Measurements from ENCODE around the gene NMRAL1.
A peak's percentile ranks its signal among the peaks of the same experiment; 100 is the strongest.

NMRAL1 gene

DNA sequence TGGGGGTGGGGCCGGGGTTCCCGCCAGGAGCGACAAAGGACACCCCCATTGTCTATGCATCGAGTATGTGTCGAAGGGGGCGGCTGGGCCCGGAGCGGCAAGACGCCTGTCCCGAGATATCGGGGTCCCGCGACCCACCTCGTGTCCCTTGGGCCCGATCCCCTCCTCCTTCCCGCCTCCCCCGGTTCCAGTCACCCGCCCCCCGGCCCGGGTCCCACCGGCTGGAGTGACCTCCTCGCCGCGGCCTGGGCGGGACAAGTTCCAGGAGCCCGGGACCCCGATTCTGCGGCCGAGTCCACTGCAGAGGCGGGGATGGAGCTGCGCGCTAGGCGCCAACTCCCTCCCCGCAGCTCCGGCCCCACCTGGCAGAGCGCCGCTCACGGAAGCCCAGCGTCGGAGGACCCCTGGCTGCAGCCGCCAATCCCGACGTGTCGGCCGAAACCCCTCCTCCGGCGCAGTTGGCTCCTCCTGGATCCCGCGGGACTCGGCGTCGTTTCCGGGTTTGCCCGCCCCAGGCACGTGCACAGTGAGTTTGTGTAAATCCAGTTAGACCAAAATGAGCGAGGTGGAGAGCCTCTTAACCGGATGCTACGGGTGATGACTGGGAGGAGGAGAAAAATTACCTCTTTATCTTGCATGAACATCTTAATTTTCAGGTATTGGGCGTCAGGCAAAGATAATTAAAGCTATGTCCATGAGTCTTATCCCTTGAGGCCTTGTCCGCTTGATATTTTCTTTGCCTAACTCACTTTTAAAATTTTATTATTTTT is at the start of gene NMRAL1:
TSS of gene NMRAL1 (minus strand) at position 434 of the 770 bp plus-strand sequence. CDS start 493 bp downstream, outside the sequence.
- no peak for DNase-seq

DNA sequence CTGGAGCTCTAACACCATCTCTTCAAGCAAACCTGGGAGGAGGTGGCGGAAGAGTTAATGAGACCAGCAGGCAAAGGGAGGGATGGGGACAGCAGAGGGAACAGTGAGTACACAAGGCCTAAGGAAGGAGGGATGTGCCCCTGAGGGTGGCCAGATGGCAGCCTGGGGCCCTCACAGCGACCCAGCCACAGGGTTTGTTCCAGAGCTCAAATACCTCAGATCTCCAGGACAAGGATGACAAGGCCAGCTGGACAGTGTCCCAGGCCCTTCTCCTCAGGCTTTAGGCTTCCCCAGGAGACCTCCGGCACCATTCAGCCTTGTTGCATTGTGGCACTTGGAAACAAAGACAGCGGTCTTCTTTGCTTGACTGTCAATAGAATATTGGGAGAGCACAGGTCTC is 49.3 kb upstream of the NMRAL1 start:
- DNase-seq: no peak

DNA sequence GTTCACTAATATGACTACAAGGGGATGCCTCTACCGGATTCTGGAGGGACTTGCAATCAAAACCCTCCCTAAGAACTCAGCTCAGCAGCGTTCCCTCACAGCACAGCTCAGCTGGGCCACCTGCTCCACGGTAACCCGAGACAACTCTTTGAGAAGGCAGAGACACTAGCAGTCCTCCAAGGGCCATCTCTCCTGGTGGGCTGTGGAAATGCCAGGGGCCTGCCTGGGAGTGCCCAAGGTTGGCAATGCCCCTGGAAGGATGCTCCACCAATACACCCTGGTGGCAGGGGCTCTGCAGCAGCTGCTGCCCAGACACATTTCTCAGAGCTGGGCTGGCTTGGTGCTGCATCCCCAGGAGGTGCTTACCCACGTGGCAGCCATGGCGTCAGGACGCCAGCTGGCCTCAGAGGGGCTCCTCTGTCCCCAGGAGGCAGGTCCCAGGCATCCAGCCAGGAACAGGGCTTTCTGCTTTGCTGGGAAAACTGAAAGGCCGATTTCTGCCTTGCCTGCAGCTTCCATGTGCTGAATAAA is 47.7 kb upstream of the NMRAL1 start:
- DNase-seq: no peak

DNA sequence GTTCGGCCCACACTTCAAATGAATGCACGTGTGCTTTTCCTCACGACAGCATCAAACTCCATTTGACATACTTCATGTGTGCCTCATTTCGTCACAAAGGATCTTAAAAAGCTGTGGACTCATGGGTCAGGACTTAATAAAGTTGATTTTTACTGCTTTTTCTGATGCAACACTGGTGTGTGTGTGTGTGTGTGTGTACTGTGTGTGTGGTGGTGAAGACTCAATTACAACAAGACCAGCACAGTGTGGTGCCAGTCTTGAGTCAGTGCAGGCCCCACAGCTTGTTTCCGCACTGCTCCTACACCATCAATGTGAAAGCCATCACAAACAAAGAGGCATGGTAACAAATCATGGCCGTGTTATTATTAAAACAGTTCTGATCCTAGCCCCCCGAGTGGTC is 46.5 kb upstream of the NMRAL1 start:
- DNase-seq: no peak

DNA sequence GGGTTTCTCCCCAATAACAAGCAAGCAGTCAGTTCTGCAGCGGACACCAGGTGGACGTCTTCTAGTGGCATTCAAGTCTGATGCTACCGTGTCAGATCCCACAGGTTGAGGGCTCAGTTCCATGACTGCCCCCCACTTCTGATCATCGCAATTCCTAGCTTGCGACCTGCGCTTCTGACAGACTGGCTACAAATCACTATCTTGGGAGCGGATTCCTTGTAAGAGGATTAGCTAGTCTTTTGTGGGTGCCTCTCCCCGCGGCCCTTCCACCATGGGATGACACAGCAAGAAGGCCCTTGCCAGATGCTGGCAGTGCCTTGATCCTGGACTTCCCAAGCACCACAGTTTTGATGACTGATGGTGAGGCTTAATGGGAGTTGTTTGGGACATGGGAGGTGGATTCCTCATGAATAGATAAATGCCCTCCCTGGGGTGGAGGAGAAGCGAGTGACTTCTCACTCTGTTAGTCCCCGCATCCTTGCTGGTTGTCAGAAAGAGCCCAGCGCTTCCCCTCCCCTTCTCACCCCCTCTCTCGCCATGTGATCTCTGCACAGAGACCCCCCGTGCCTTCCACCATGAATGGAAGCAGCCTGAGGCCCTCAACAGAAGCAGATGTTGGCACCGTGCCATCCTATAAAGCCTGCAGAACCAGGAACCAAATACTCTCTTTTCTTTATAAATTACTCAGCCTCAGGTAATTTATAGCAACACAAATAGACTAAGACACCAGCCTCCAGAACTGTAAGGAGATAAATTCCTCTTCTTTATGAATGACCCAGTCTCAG is 45.0 kb upstream of the NMRAL1 start:
- no peak for DNase-seq

DNA sequence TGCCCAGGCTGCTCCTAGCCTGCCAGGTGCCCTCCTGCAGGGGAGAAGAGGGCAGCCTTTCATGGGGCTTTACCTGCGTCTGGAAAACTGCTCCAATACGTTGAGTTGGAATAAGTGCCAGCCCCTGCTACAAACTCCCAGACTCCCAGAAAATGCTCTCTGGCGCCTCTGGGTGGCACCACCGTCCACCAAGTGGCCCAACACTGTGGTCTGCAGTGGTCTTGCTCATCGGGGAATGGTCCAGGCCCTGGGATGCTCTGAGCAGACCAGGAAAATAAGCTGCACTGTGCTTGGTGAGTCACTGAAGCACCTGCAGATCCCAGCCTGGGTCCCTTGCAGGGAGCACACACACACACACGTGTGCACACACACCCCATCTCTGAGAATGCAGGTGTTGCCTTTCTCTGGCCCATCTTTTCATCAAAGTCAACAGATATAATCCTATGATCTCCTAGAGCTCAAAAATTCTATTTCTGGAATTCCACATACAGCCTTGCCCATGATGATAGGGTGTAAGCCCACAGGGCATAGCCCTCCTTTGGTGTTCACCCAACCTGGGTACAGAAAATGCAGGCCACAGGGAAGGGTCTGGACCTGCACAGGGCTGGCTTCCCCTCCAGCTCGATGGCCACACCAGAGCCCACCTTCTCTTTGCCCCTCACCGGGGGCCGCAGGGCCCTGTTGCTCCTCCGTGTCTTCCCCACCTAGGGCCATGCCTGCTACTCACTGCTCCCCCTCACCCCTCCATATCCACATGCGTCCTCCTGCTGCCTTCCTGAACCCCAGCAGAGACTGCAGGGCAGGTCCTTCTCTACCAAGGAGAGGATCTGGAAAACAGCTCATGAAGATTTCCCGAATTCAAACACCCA is 43.6 kb upstream of the NMRAL1 start:
- DNase-seq: no peak

DNA sequence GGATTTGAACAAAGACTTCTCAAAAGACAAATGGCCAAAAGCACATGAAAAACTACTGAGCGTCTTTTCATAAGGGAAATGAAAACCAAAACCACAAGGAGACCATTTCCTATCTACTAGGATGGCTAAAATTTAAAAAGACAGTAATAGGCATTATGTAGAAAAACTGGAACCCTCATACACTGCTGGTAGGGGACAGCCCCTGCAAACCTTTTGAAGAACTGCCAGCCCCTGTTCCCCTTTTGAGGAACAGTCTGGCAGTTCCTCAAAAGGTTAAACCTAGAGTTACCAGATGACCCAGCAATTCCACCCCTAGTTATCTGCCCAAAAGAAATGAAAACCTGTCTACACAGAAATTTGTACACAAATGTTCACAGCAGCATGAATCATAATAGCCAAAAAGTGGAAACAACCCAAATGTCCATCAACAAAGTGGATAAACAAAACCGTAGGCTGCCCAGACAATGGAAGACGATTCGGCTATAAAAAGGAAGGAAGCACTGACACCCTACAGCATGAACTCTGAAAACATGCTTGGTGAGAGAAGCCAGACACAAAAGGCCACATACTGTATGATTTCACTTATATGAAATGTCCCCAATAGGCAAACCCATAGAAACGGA is 41.3 kb upstream of the NMRAL1 start:
- no peak for DNase-seq

DNA sequence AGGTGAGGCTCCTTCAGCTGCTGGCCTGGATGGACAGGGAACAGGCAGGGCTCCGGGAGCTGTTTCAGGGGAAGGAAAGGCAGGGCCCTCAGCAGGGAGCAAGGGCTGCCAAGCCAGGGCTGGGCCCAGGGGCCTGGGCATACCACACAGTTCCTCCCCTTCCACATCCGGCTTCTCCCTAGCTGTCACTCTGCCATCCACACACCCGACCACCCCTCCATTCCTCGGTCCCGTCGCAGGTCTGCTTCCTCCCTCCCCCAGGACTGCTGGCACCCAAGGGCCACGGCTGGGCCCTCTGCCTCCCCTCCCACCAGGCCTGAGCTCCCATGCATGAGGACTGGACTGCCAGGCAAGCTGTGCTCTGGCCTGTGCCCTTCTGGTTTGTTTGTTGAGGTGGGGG is 40.2 kb upstream of the NMRAL1 start:
- no peak for DNase-seq

DNA sequence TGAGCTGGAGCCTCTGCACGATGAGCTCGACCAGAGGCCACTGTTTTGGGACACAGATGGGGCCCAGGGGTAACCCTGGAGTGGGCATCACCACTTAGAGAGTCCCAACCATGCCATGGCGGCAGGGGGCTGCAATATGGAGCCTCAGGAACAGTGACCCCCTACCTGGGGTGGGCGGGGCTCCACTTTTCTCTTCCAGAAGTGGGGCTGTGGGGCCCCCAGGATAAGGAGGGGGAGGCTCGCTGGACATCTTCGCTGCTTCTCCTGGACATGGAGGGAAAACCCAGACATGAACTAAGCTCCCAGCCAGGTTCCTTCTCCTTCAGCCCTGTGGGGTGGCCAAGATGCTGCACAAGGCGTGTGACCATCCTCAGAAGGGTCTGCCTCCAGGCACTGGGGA is 39.5 kb upstream of the NMRAL1 start:
- no peak for DNase-seq

DNA sequence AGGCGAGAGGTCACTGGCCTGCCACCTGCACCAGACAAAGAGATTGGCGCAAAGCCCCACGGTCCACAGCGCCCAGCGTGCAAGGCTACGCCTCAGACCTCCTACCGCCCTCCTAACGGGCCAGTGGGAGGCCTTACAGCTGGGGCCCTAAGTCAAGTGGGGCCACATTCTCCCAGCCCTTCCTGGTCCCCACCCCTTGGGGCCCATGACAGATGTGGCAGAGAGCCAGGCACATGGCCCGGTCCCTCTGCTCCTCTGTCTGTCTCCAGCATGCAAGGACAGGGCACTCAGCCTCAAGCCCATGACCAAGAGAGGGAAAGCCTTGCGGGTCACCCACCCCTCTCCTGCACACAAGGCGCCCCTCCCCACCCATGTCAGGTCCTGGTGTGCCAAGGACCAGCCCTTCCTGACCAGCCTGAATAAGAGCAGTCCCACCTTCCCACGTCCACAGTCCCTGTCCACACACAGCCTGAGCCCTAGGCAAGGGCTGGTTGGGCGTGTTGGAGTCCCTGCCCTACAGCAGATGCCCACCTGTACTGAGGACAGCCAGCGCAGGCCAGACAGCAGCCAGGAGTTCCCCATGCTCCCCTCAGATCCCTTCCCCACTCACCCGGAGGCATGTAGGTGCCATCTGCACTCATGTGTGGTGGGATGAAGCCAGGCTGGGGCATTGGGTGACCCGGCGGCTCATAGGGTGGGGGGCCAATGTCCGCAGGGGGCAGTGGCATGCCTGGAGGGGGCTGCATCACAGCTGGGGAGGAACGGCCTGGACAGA is 38.8 kb upstream of the NMRAL1 start:
- DNase-seq: no peak

DNA sequence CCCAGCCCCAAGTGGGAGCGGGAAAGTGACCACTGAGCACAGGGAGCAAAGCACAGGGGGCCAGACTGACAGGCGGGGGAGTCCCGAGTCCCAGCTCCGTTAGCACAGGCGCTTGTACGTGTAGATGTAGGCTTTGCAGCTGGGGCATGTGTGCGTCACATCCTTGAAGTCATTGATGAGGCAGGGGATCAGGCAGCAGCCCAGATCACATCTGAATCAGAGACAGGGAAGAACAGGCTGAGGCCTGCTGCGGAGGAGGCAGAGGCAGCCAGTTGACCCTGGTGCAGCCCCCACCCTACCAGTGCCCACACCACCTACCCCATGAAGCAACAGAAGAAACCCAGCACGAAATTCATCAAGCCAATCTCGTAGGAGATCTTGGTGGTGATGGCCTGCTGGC is 38.0 kb upstream of the NMRAL1 start:
- DNase-seq: no peak

DNA sequence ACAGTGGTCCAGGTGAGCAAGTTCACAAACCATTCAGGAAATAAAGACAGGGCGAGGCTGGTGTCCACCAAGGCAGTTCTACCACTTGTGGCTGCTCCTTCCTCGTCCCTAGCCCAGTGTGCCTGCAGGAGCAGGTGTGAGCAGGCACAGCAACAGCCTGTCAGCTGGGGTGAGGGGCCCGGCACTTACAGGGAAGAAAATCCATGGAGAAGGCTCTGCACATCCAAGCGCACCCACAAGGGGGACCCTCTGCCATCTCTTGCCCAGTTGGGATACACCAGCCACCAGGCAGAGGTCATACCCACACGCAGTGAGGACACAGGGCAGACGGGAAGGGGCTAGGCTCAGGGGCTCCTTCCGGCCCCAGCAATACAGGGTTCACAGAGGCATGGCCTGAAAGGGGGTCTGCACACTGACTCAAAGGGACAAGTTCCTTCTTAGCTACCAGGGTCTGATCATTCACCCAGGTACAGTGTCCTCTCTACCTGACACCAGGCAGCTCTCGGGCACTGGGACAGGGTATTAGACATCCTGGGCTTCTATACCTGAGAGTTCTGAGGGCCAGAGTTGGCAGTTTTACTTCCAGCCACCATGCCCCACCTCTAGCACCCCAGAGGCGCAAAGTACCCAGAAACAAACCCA is 37.1 kb upstream of the NMRAL1 start:
- DNase-seq: peak; percentile 32

DNA sequence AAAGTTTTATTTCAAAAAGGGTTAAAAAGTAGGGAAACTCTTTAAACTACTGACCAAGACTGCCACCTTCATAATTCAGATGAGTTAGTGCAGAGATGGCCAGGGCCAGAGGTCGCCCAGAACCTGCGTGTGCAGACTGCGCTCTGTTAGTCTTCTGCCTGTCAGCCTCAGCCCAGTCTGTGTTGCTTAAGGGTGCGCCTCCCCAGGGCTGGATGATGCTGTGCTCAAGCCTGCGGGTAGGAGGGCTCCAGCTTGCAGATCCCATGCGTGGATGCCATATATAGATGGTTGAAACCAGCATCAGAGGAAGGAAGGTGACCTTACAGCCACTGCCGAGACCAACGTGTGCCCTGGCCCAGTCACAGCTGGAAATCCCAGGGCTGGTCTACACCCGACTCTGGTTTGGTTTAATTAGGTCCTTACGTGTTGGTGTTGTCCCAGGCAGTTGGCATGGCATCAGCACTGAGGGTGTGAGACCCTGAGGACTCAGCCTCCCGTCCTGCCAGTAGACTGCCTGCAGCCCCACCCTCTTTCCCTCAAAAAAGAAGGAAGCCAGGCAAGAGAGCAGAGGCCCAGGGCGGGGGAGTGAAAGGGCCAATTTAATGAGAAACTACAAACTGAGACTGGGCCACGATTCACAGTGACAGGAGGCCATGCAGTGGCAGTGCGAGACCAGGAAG is 36.5 kb upstream of the NMRAL1 start:
- DNase-seq: no peak

DNA sequence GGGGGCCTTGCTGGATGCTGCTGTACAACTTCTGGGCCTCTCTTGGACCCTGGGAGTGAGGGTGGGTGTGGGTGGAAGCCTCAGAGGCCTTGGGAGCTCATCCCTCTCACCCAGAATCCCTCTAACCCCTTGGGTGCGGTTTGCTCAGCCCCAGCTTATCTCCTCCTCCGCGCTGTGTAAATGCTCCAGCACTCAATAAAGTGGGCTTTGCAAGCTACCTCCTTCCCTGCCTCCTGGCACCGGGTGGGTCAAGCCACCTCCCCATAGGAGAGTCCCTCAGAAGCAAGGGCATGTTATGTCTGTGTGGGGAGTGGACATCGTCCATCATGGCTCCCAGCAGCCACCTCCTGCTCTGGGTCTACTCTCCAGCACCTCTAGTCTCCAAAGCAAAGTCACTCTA is 35.7 kb upstream of the NMRAL1 start:
- DNase-seq: no peak

DNA sequence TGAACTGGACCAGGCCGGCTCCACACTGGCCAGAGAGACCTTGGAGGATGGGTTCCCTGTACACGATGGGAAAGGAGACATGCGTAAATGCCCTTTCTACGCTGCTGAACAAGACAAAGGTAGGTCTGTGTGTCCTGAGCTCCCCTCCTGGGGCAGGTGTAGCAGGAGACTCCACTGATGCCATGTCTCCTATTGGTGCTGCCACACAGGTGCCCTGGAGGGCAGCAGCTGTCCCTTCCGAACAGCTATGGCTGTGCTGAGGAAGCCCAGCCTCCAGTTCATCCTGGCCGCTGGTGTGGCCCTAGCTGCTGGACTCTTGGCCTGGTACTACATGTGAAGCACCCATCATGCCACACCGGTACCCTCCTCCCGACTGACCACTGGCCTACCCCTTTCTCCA is 35.0 kb upstream of the NMRAL1 start:
- DNase-seq: no peak

DNA sequence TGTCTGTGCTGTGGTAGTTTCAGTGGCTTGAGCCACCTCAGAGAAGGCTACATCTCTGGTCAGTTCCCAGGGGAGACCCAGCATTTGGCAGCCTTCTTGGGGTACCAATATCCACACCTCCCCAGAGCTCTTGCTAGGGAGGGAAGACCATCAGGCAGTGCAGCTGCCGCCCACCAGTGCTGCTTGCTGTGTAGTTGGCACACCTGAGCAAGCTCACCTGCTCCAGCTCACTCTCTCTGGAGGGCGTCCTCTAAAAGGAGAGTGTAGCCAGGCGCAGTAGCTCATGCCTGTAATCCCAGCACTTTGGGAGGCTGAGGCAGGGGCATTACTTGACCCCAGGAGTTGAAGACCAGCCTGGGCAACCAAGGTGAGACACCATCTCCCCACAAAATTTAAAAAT is 34.4 kb upstream of the NMRAL1 start:
- DNase-seq: no peak

DNA sequence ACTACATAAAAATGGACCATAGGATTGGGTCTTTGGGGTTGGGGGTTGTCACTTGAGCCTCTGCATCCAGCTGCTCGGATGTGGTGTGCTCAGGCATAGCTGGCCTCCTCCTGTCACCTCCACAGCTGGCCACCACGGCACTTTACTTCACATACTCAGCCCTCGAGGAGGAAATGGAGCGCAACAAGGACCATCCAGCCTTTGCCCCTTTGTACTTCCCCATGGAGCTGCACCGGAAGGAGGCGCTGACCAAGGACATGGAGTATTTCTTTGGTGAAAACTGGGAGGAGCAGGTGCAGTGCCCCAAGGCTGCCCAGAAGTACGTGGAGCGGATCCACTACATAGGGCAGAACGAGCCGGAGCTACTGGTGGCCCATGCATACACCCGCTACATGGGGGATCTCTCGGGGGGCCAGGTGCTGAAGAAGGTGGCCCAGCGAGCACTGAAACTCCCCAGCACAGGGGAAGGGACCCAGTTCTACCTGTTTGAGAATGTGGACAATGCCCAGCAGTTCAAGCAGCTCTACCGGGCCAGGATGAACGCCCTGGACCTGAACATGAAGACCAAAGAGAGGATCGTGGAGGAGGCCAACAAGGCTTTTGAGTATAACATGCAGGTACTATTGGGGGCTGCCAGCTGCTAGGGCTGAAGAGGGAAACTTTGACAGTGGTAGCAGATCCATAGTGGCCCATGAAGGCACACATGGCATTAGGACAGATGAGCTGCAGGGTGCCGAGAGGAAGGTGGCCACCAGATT is 33.3 kb upstream of the NMRAL1 start:
- no peak for DNase-seq

DNA sequence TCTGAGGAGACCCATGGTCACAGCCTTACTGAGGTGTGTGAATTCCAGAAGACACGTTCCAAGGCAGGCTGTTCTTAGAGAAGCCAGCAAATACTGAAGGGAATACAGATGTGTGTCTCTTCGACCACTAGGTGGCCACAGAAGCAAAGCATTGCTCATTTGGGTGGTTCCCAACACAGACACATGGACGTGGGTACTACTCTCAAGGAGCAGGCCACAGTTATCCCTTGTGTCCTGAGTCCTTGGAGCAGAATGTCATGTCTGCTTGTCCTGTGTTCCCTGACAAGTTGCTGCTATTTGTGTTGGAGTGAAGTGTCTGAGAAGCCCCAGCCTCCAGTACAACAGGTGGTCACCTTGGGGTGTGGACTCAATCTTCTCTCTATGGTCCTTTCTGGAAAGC is 32.0 kb upstream of the NMRAL1 start:
- peak; percentile 20 for DNase-seq

DNA sequence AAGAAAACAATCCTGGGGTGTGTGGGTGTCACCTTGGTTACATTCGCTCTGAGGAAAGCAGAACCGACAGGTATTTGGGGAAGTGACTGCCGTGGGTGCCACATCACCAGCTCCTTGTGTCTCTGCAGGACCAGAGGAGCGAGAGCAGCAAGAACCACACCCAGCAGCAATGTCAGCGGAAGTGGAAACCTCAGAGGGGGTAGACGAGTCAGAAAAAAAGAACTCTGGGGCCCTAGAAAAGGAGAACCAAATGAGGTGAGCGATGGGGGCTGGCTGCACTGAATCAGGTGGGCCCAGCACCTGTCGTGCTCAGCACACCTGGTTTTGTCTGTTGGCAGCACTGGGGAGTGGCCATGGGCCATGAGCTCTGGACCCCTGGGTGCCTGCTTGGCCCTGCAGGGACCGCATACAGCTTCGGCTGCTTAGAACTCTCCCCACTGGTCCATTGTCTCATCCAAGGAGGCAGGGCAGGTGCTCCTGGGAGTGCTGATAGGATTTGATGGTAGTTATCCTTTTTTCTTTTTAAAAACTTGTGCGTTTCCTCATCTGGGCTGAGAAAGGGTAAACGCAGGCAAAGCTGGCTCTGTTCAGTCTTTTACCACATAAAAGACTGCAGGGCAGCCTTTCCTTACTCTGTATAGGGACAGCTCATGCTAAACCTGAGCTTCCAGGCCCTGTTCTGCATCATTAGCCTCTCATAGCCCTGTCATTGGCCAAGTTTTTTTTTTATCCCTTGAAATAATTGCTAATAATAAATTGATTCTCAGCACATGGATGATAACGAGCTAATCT is 31.1 kb upstream of the NMRAL1 start:
- DNase-seq: no peak
